ENCODE data around the gene RALGAPA1. TPM values are rescaled to one million over a fixed set of nuclear protein-coding genes. Genes with fewer than 3 reads are reported as not detected.
"Not testable (repeated sequence)": the region's sequence is repeated elsewhere in the genome, so short reads cannot be mapped to it uniquely, and the experiment has no call there.

The RALGAPA1 gene
- total RNA-seq, 3 donors from 2014 or later (not counting 1 experiment from before 2014, with no cell fraction given), result 66.5 to 101 (median 90.7) TPM

GRCh38 chr14:35826952-35827416 is 17.9 kb upstream of the RALGAPA1 start:
- no peaks in the 10 kb centered on the region for H3K9me3 ChIP-seq (ENCODE audit: control insufficient read depth, insufficient read depth, low read length)
- peak overlapping the region; percentile 89 for H3K27ac ChIP-seq (ENCODE audit: low read length)
- H3K4me1 Mint-ChIP-seq, result peaks cover 12 to 21% of the 10 kb centered on the region in 2 donors
- no peak for TF ChIP-seq CTCF (IDR thresholded peaks at IDR 0.05)
- H3K4me3 Mint-ChIP-seq, result peak overlapping the region; percentile 94
- no peaks in the 10 kb centered on the region for H3K27me3 Mint-ChIP-seq (ENCODE audit: low read depth in 2 of 2)
- no peaks in the 10 kb centered on the region for H3K27me3 ChIP-seq (ENCODE audit: control insufficient read depth, insufficient read depth, low read length)
- no peaks in the 10 kb centered on the region for H3K36me3 Mint-ChIP-seq
- peaks cover 4% of the 10 kb centered on the region for H3K36me3 ChIP-seq (ENCODE audit: control insufficient read depth, insufficient read depth, low read length)
- ATAC-seq (no peak), DNase-seq (no peak)
- no peaks in the 10 kb centered on the region for H3K9me3 Mint-ChIP-seq
- H3K4me1 ChIP-seq (ENCODE audit: control insufficient read depth, insufficient read depth, low read length), result peaks cover 7% of the 10 kb centered on the region
- intact Hi-C loops (cut with micrococcal nuclease), result loop anchor here (1.0 to 5.0 kb wide), 2 partner anchors 18 to 705 kb away; partner anchors contain the start of genes PPP2R3C, PRORP and RALGAPA1
- H3K4me3 ChIP-seq (ENCODE audit: low read length), result peak overlapping the region; percentile 99
- peak overlapping the region; percentile 72 to 86 for H3K27ac Mint-ChIP-seq
- 6% methylated on average over 10 of the region's 11 CpGs for WGBS (ENCODE audit: insufficient coverage)

DNA sequence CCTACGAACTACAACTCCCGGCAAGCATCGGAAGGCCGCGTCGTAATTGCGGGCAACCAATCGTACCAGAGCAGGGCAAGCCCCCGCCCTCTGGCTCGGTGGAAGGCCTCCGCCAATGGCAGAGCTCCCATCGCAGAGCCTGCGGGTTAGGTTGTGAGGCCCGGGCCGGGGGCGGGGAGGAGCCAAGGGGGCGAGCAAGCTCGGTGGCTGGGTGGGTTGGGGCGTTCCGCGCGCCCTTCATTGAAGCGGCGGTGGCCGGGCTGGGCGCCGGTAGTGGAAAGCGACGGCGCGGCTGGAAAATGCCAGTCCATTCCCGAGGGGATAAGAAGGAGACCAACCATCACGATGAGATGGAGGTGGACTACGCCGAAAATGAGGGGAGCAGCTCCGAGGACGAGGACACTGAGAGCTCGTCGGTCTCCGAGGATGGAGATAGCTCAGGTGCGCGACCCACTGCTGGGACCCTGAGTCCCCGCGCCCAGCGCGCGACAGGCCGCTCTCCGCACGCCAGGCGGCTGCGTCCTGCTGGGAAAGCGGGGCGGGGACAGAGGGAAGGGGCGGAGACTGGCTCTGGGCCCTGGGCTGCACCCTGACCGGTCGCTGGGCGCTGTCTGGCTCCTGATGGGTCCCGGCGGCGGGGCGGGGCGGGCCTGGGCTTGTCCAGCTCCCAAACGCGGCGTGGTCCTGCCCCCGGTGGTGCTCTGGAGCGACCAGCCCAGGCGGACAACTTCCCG is 17.3 kb upstream of the RALGAPA1 start, which contains the start of gene BRMS1L:
TSS of gene BRMS1L (plus strand) at position 121 of the 734 bp plus-strand sequence. CDS start at position 300, 179 bp downstream.
- TF ChIP-seq CTCF (IDR thresholded peaks at IDR 0.05), result no peak
- Histone ChIP-seq H3K27me3 (ENCODE audit: control insufficient read depth, insufficient read depth, low read length) (no peaks in the 10 kb centered on the region), H3K4me1 (ENCODE audit: control insufficient read depth, insufficient read depth, low read length) (peaks cover 7% of the 10 kb centered on the region), H3K36me3 (ENCODE audit: control insufficient read depth, insufficient read depth, low read length) (peaks cover under 1% of the 10 kb centered on the region), H3K4me3 (ENCODE audit: low read length) (peak within 1 kb of the TSS; percentile 99), H3K9me3 (ENCODE audit: control insufficient read depth, insufficient read depth, low read length) (no peaks in the 10 kb centered on the region), H3K27ac (ENCODE audit: low read length) (peak within 1 kb of the TSS; percentile 89)
- WGBS (ENCODE audit: insufficient coverage), result under 1% methylated on average over 70 of the region's 70 CpGs
- no peaks in the 10 kb centered on the region for H3K36me3 Mint-ChIP-seq
- peak; percentile 97 to 100 (median 98) for ATAC-seq
- peaks cover 12 to 21% of the 10 kb centered on the region in 2 donors for H3K4me1 Mint-ChIP-seq
- DNase-seq, result peak; percentile 91 to 97
- intact Hi-C loops (cut with micrococcal nuclease), result loop anchor here (1.0 to 5.0 kb wide), 2 partner anchors 17 to 704 kb away; partner anchors contain the start of genes PPP2R3C, PRORP and RALGAPA1
- H3K27me3 Mint-ChIP-seq (ENCODE audit: low read depth in 2 of 2), result no peaks in the 10 kb centered on the region
- H3K27ac Mint-ChIP-seq, result peak within 1 kb of the TSS; percentile 72 to 86
- no peaks in the 10 kb centered on the region for H3K9me3 Mint-ChIP-seq
- peak within 1 kb of the TSS; percentile 94 for H3K4me3 Mint-ChIP-seq

- WGBS (ENCODE audit: insufficient coverage), result 1% methylated on average over 6 of the region's 6 CpGs
- H3K4me1 ChIP-seq (ENCODE audit: control insufficient read depth, insufficient read depth, low read length), result peaks cover 7% of the 10 kb centered on the region
These were observed 16.8 kb upstream of the RALGAPA1 start for GRCh38 chr14:35825968-35826217.

DNA sequence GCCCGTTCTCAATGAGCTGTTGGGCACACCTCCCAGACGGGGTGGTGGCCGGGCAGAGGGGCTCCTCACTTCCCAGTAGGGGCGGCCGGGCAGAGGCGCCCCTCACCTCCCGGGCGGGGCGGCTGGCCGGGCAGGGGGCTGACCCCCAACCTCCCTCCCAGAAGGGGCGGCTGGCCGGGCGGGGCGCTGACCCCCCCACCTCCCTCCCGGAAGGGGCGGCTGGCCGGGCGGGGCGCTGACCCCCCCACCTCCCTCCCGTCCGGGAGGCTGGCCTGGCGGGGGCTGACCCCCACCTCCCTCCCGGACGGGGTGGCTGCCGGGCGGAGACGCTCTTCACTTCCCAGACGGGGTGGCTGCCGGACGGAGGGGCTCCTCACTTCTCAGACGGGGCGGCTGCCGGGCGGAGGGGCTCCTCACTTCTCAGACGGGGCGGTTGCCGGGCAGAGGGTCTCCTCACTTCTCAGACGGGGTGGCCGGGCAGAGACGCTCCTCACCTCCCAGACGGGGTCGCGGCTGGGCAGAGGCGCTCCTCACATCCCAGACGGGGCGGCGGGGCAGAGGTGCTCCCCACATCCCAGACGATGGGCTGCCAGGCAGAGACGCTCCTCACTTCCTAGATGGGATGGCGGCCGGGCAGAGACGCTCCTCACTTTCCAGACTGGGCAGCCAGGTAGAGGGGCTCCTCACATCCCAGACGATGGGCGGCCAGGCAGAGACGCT is 15.5 kb upstream of the RALGAPA1 start:
- not testable (repeated sequence) for H3K27ac Mint-ChIP-seq; H3K27ac ChIP-seq (ENCODE audit: low read length); H3K9me3 ChIP-seq (ENCODE audit: control insufficient read depth, insufficient read depth, low read length); H3K9me3 Mint-ChIP-seq; H3K27me3 Mint-ChIP-seq (ENCODE audit: low read depth in 2 of 2); H3K4me3 Mint-ChIP-seq; H3K36me3 ChIP-seq (ENCODE audit: control insufficient read depth, insufficient read depth, low read length); DNase-seq; H3K4me1 ChIP-seq (ENCODE audit: control insufficient read depth, insufficient read depth, low read length); H3K4me3 ChIP-seq (ENCODE audit: low read length); H3K27me3 ChIP-seq (ENCODE audit: control insufficient read depth, insufficient read depth, low read length); H3K36me3 Mint-ChIP-seq; ATAC-seq
- 86% methylated on average over 16 of the region's 55 CpGs for WGBS (ENCODE audit: insufficient coverage)
- intact Hi-C loops (cut with micrococcal nuclease), result loop anchor here (5.0 kb wide), 1 partner anchor 702 kb away; the partner anchor contains the start of genes PPP2R3C and PRORP
- H3K4me1 Mint-ChIP-seq, result peaks cover 12 to 21% of the 10 kb centered on the region in 2 donors

More at GRCh38 chr14:35825968-35826217, 16.8 kb upstream of the RALGAPA1 start:
- DNase-seq (no peak), ATAC-seq (no peak)
- no peaks in the 10 kb centered on the region for H3K36me3 Mint-ChIP-seq
- peak overlapping the region; percentile 72 to 86 for H3K27ac Mint-ChIP-seq
- H3K9me3 Mint-ChIP-seq, result no peaks in the 10 kb centered on the region
- TF ChIP-seq CTCF (IDR thresholded peaks at IDR 0.05), result no peak
- Histone ChIP-seq H3K4me3 (ENCODE audit: low read length) (peak overlapping the region; percentile 99), H3K36me3 (ENCODE audit: control insufficient read depth, insufficient read depth, low read length) (no peaks in the 10 kb centered on the region), H3K27ac (ENCODE audit: low read length) (no peak overlapping the region), H3K9me3 (ENCODE audit: control insufficient read depth, insufficient read depth, low read length) (no peaks in the 10 kb centered on the region), H3K27me3 (ENCODE audit: control insufficient read depth, insufficient read depth, low read length) (no peaks in the 10 kb centered on the region)
- intact Hi-C loops (cut with micrococcal nuclease), result loop anchor here (1.0 to 5.0 kb wide), 2 partner anchors 17 to 704 kb away; partner anchors contain the start of genes PPP2R3C, PRORP and RALGAPA1
- H3K4me1 Mint-ChIP-seq, result peaks cover 12 to 21% of the 10 kb centered on the region in 2 donors
- peak overlapping the region; percentile 94 for H3K4me3 Mint-ChIP-seq
- H3K27me3 Mint-ChIP-seq (ENCODE audit: low read depth in 2 of 2), result no peaks in the 10 kb centered on the region

Data from natural killer cell (primary cell).